Measurements from ENCODE around the gene MRS2.
"Not testable (repeated sequence)": the region's sequence is repeated elsewhere in the genome, so short reads cannot be mapped to it uniquely, and the experiment has no call there.

The MRS2 gene

DNA sequence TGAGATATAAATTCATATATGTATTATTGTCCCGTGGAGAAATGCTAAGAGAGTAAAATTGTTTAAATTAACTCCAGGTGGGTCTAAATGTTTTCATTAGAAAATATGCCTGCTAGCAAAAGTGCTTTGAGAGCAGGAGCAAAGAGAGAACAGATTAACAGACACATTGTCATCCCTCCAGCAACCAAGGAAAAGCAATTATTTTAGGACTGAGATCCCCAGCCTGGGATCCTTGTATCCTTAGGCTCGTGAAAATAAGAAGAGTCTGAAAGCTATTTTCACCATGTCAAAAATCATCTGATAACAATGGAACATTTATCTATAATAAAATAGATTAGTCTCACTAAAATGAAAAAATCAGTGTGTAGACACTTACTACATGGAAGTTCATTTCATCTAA is 11.5 kb upstream of the MRS2 start:
- no peak for DNase-seq

DNA sequence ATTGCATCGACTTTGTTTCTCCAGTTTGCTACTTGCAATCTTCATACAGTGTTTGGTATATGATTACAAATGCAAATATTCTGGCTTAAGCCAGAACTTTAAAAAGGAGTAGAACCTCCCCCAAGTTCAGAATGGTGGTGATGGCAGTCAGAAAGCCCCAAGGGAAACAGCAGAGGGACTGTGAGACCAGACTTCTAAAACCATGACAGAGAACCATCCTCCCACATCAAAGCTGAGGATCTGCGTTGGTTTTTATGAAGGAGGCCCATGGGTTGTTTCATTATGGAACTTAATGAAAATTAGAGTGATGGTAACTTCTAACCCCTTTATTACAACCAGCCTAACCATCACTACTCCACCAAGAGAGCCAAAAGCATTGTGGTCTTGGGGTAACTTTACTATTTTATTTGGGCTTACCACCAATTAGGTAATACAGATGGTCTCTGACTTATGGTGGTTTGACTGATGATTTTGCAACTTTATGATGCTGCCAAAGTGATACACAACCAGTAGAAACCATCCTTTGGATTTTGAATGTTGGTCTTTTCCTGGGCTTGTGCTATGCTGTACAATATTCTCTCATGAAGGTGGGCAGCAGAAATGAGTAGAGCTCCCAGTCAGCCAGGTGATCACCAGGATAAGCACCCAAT is 10.9 kb upstream of the MRS2 start:
- no peak for DNase-seq

DNA sequence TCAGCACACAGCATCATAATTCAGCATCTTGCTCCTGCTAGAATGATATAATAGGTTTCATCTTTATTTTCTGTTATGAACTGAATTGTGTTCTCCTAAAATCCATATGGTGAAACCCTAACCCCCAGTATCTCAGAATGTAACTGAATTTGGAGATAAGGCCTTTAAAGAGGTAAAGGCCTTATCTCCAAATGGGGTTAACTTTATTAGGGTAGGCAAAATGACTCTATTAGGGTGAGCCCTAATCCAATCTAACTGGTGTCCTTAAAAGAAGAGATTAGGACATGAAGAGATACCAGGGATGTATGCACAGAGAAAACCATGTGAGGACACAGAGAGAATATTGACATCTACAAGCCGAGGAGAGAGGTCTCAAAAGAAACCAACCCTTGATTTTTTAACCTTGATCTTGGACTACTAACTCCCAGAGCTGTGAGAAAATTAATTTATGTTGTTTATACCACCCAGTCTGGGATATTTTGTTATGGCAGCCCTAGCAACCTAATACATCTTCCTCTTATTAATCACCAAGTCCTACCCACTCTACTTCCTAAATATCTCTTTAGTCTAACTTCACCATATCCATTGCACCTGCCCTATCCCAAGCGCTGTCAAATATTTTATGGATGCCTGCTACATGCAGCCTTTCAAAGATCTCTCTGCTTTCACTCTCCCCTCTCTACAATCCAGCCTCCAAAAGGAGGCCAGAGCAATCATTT is 8.5 kb upstream of the MRS2 start:
- no peak for DNase-seq

DNA sequence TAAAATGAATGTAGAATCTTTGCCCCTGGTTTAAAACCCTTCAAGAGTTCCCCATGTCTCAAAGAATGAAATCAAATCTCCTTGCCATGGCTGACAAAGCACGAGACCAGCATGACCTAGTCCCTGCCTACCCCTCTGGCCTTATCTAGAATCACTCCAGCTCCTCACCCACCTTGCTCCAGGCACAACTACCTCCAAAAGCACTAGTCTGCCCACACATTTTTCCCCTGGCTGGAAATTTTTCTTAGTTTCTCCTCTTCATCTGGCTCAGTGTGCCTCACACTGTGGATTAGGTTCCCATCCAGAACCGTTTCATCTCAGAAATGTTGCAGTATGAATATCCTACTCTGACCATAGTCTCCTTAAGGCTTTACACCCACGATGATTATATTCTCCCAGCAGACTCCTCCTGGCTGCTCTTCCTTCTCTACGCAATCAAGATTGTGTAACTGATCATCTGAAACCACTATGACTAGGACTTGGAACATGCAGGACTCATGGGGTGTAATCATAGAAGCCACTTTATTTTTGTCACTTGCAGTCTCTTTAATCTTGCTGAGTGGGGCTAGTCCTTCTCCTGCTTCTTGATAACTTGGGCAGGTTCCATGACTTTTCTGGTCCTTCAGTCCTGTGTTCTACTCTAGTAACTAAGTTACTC is 7.8 kb upstream of the MRS2 start:
- no peak for DNase-seq

DNA sequence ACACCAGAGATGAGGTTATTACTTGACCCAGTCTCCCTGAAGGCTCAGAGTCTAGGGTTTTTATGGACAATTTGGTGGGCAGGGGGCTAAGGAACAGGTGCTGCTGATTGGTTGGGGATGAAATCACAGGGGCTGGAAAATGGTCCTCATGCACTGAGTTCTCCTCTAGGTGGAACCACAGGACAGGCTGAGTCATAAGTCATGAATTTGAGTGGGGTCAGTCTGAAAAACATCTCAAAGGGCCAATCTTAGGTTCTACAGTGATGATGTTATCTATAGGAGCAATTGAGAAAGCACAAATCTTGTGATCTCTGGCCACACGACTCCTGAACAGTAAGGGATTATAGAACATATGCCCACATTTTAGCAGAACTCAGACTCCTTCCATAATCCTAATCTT is 5.9 kb upstream of the MRS2 start:
- DNase-seq = no peak

DNA sequence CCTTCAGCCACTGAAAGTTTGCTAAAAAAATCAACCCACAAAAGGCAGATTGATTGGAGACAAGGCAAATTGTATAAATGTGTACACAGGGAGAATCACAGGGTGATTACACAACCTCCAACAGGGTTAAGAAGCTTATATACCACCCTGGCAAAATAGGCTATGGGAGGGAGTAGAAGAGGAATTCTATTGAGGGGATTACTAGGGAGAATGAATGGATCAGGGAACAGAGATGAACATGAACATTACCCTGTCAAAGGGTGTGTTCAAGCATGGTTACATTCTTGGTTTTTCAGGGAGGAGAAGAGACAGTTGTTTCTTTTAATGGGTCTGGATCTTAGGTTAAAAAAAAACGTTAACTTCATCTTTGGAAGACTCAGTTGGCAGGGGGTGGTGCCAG is 5.1 kb upstream of the MRS2 start:
- DNase-seq = no peak

DNA sequence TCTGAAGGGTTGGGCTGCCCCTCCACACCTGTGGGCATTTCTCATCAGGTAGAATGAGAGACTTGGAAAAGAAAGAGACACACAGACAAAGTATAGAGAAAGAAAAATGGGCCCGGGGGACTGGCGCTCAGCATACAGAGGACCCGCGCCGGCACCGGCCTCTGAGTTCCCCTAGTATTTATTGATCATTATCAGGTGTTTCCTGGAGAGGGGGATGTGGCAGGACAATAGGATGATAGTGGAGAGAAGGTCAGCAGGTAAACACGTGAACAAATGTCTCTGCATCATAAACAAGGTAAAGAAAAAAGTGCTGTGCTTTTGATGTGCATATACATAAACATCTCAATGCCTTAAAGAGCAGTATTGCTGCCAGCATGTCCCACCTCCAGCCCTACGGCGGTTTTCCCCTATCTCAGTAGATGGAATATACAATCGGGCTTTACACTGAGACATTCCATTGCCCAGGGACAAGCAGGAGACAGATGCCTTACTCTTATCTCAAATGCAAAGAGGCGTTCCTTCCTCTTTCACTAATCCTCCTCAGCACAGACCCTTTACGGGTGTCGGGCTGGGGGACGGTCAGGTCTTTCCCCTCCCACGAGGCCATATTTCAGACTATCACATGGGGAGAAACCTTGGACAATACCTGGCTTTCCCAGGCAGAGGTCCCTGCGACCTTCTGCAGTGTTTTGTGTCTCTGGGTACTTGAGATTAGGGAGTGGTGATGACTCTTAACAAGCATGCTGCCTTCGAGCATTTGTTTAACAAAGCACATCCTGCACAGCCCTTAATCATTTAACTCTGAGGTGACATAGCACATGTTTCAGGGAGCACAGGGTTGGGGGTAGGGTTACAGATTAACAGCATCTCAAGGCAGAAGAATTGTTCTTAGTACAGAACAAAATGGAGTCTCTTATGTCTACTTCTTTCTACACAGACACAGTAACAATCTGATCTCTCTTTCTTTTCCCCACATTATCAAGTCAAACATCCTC is 2.4 kb upstream of the MRS2 start:
- not testable (repeated sequence) for DNase-seq

DNA sequence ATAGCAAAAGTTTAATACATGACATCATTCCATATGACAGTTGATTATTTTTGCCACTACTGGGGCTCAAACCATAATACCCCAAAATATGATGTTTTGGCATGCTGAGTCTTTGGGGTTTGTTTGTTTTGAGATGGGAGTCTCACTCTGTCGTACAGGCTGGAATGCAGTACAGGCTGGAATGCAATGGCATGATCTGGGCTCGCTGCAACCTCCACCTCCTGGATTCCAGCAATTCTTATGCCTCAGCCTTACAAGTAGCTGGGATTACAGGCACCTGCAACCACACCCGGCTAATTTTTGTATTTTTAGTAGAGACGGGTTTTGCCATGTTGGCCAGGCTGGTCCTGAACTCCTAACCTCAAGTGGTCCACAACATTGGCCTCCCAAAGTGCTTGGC is 1.3 kb upstream of the MRS2 start:
- no peak for DNase-seq

DNA sequence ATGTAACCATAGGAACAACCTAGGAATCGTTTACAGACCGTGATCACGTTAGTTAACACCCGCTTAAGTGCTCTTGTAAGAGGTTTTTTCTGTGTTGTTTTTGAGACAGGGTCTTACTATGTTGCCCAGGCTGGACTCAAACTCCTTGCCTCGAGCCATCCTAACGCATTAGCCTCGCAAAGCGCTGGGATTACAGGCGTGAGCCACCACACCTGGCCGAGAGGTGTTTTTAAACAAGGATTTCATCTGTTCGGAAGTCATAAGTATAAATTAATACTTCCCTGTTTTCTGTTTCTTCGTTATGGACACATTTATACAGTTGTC is 727 bp downstream of the MRS2 start:
- DNase-seq = no peak

DNA sequence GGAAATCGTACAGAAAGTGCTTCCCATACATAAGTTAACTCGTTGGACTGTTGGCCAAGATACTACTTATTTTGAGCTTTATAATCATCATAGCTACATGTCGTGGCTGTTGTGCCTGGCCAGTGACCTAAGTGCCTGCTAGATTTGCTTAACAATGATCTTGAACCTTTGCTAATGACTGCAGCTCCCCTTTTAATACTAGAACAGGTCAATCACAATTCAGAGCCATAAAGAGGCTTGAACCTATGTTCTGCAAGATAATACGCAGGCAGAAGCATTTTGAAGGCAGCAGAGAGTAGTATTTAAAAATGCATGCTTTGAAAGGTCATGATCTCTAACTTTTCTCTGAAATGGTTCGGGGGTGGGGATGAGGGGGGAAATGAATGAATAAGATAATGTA is 2.5 kb downstream of the MRS2 start:
- DNase-seq = no peak

DNA sequence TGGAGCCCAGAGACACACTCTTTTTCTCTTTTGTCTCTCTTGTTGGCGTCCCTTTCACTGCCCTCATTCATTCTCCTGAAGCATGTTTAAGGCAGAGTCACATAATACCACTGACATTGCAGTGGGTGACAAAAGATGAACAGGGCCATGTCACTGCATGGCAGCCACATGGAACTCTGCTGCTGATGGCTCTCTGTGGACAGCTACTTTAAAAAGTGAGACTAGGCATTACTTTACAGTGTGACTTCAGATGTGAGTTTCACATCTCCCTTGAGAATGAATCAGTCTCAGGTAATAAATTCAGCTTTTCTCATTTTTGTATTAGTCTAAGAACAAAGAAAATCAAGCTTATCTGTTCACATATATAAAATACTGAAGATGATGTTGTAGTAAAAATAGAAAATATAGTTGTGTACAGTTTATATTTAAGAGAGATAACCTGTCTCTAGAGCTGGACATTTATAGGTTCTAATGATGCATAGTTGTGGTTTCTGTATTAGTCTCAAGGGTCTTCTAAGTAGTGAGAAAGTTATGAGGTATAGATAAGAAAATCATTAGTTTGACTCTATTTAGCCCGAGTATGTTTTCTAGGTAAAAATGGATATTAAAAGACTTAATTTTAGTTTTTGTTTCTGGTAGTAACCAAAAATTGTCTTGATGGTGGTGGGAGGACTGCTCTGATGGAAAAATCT is 6.1 kb downstream of the MRS2 start:
- DNase-seq = no peak

DNA sequence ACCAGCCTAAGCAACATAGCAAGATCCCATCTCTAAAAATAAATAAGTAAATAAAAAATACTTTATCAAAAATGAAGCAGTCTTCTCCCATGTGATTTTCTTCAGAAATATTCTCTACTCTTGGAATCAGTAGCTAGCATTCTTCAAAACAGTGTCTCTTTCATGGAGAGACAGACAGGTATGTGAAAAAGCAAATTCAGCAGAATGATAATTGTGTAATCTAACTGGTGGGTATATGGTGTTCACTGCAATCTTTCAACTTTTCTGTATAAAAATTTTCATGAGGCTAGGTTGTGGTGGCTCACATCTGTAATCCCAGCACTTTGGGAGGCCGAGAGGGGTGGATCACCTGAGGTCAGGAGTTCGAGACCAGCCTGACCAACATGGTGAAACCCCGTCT is 7.9 kb downstream of the MRS2 start:
- DNase-seq = no peak

DNA sequence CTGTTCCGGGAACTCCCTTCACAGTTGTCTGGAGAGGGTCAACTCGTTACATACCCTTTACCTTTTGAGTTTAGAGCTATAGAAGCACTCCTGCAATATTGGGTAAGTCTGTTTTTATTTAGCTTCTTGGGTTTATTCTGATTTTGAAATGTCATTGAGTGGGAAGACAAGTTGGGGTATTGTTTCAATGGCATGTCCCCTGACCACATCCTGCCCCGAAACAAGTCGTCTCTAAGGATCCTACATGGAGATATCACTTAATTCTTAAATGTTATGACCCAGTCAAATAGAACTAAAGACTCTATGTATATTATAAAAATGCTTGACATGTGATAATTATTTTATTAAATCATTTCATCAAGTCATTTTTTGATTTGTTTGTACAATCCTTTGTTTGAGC is 9.6 kb downstream of the MRS2 start:
- no peak for DNase-seq

DNA sequence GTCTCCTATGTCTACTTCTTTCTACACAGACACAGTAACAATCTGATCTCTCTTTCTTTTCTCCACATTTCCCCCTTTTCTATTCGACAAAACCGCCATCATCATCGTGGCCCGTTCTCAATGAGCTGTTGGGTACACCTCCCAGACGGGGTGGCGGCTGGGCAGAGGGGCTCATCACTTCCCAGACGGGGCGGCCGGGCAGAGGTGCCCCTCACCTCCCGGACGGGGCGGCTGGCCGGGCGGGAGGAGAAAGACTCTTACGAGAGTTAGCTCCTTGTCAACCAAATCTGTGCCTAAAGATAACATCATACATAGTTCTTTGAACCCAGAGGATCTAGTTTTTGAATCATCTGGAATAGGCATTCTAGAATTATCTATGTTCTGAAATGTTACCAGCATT is 11.8 kb downstream of the MRS2 start:
- DNase-seq = not testable (repeated sequence)

DNA sequence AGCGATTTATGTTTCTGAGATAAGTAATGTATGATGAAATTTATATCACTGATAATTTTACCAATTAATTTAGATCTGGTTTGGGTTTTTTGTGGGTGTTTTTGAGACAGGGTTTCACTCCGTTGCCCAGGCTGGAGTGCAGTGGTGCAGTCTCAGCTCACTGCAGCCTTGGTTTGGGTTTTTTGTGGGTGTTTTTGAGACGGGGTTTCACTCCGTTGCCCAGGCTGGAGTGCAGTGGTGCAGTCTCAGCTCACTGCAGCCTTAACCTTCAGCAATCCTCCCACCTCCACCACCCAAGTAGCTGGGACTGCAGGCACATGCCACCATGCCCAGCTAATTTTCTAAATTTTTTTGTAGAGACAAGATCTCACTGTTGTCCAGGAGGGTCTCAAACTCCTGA is 13.0 kb downstream of the MRS2 start:
- DNase-seq = no peak

DNA sequence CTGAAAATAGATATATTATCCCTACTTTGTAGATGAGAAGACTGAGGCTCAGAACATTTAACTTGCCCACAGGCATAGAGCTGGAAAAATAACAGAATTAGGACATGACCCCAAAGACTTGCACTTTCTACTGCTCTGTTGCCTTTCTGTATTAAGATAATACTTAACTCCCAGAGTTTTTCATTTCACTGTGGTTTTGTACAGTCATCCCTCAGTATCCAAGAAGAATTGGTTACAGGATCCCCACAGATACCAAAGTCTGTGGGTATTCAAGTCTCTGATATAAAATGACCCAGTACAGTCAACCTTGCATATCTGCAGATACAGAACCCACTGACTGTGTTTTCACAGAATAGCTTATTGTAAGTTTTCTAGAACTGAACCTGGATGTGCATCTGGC is 16.8 kb downstream of the MRS2 start:
- DNase-seq = no peak

DNA sequence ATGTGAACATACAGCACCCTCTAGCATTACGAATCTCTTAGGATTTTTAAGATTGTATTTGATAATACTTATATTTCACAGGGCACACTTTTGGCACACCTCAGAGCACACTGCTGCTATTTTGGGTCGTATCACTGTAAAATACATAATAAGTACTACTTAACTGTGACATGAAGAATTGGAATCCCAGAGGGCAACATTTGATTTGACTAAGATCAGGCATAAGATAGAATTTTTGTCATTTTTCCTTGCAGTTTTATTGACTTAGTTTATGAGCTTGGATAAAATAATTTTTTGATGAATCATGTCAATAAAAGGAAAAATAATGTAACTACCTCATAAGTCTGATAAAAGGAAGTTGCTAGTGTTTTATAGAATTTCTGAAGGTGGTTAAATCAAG is 22.4 kb downstream of the MRS2 start:
- DNase-seq = no peak

DNA sequence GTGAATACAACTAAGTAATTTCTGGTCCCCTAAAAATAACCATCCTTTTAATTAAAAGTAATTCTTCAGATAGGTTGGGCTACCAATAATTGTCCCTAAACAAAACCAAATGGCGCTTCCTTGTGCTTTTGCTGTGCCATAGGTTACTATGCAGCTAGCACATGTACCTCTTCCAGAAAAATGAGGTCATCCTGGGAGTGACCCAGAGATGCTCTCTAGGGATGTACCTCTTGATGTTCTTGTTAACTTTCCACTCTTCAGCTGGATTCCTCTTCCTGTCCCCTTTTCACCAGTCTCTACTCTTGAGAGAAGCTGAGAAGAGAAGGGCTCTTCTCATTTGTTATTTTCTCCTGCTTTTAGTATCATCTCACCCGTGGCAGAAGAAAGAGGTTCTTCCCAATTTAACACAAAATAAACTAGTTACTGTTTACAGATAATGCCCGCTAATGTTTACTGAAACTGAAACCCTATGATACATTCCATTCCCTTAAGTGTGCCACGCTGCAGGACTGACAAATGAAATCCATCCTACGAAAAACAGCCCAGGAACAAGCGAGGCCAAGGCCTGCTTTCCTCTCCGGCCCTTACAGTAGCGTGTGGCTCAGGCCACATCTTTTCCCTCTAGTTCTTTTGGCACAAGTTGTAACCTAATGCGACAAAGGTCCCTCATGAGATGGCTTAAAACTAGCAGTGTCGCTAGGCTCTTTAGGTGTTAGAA is 24.2 kb downstream of the MRS2 start:
- no peak for DNase-seq

DNA sequence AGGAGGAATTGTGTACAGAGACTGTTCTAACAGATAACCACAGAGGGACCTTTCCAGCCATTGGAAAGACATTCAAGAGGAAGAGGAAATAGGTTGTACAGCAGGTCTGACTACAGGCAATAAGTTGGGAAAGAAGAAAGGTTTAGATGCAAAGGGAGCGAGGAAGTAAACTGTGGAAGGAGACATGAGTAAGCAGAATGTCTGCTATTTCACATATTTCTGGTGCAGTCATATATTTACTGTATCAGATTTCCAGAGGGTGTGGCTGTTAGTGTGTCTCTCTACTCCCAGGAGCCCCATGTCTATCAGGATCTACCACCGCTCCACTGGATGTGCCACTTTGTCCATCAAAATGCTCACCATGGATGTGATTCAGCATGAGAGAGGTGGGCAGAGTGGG is 25.9 kb downstream of the MRS2 start:
- DNase-seq = no peak

DNA sequence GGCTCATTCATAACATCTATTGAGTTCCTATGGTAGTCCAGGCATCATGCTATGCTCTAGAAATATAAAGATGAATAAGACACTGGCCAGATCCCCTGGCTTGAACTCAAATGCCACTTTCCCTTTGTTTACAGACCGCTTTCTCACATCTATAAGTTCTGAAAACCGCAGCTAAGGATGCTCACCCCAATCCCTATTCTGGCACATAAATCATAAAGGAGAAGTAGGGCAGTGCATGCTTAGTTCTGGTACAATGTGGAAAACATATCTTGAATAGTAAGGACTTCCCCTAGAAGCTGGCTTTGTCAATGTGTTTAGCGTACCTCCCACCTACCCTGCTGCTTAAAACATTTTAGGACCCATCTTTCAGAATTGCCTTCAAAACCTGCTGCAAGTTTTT is 26.4 kb downstream of the MRS2 start:
- DNase-seq = no peak

DNA sequence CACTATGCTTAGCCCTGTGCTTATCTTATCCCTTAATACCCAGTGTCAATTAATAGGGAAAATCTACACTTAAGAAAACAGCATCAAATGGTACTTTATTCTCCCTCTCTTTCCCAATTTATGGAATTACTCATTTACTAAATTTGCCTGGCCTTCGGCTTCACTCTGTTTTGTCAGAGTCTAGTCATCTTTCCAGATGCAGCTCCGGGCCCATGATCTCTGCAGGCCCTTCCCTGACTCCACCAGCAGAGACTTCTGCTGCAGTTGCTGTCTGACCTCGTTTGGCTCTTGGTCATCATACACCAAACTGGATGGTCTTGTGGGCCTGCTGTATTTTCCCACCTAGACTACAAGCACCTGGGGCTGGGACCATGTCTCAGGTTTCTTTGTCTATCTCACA is 27.4 kb downstream of the MRS2 start:
- no peak for DNase-seq

DNA sequence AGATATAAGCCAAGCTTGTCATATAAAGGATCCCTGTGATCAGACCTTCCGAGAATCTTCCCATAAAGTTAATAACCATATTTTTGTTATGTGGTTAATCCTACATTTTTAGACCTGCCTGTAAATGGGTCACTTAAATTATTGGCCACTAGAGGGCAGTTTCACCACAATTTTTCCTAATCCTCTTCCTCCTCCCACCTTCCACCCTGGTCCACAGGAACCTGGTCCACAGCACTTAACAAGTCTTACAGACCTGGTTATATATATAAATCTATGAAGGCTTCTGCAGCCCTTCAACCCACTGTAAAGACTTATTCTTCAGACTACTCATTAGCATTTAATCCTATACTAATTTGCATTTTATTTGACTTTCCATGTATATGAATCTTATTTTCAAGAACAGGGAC is 28.3 kb downstream of the MRS2 start:
- DNase-seq = peak; percentile 62

Measured in eye (tissue), 1 donor.